ENCODE results near the gene OSBPL10. TPM values are rescaled to one million over a fixed set of nuclear protein-coding genes. Genes with fewer than 3 reads are reported as not detected.

Gene OSBPL10
- total and polyA plus RNA-seq, 7 donors: 0.75 to 4.6 (median 2.3) TPM

GRCh38 chr3:31880482-31881078 lies 100.5 kb downstream of the OSBPL10 start:
- Histone ChIP-seq H3K4me1 (no peaks in the 10 kb centered on the region), H3K36me3 (ENCODE audit: insufficient read depth in 1 of 2, low read depth in 1 of 2) (no peaks in the 10 kb centered on the region), H3K4me3 (no peak overlapping the region), H3K27me3 (ENCODE audit: insufficient read depth in 3 of 3, low read length in 2 of 3) (no peaks in the 10 kb centered on the region), H3K27ac (no peak overlapping the region), H3K9me3 (no peaks in the 10 kb centered on the region)
- WGBS, 3 donors: 73 to 82% (median 80%) methylated on average over 4 of the region's 4 CpGs
- DNase-seq (no peak), ATAC-seq (no peak)
- TF ChIP-seq CTCF (IDR thresholded peaks at IDR 0.05): no peak
- intact Hi-C loops (cut with DNase I): no loop called here

GRCh38 chr3:31880020-31880419 lies 101.0 kb downstream of the OSBPL10 start:
- TF ChIP-seq CTCF (IDR thresholded peaks at IDR 0.05): no peak
- Histone ChIP-seq H3K27me3 (ENCODE audit: insufficient read depth in 3 of 3, low read length in 2 of 3) (no peaks in the 10 kb centered on the region), H3K4me1 (no peaks in the 10 kb centered on the region), H3K27ac (no peak overlapping the region), H3K9me3 (no peaks in the 10 kb centered on the region), H3K36me3 (ENCODE audit: insufficient read depth in 1 of 2, low read depth in 1 of 2) (no peaks in the 10 kb centered on the region), H3K4me3 (no peak overlapping the region)
- intact Hi-C loops (cut with DNase I): no loop called here
- ATAC-seq: no peak
- WGBS, 3 donors: 81 to 84% (median 83%) methylated on average over 4 of the region's 4 CpGs
- no peak for DNase-seq

- ATAC-seq (no peak), DNase-seq (no peak)
- H3K36me3 ChIP-seq (ENCODE audit: insufficient read depth in 1 of 2, low read depth in 1 of 2): no peaks in the 10 kb centered on the region
- H3K27me3 ChIP-seq (ENCODE audit: insufficient read depth in 3 of 3, low read length in 2 of 3): no peaks in the 10 kb centered on the region
- no peak overlapping the region for H3K4me3 ChIP-seq
- no peak for TF ChIP-seq CTCF (IDR thresholded peaks at IDR 0.05)
- WGBS, 3 donors: 96 to 98% (median 97%) methylated on average over 6 of the region's 6 CpGs
- H3K27ac ChIP-seq: no peak overlapping the region
- intact Hi-C loops (cut with DNase I): no loop called here
- no peaks in the 10 kb centered on the region for H3K4me1 ChIP-seq
- H3K9me3 ChIP-seq: no peaks in the 10 kb centered on the region
These were observed 101.7 kb downstream of the OSBPL10 start for GRCh38 chr3:31879365-31879764.

GRCh38 chr3:31878231-31878838 lies 102.7 kb downstream of the OSBPL10 start:
- H3K9me3 ChIP-seq: no peaks in the 10 kb centered on the region
- H3K36me3 ChIP-seq (ENCODE audit: insufficient read depth in 1 of 2, low read depth in 1 of 2): no peaks in the 10 kb centered on the region
- no peak for TF ChIP-seq CTCF (IDR thresholded peaks at IDR 0.05)
- H3K4me1 ChIP-seq: no peaks in the 10 kb centered on the region
- intact Hi-C loops (cut with DNase I): no loop called here
- WGBS, 3 donors: 53 to 64% (median 57%) methylated on average over 7 of the region's 7 CpGs
- no peak for DNase-seq
- no peak for ATAC-seq
- H3K4me3 ChIP-seq: no peak overlapping the region
- H3K27ac ChIP-seq: no peak overlapping the region
- no peaks in the 10 kb centered on the region for H3K27me3 ChIP-seq (ENCODE audit: insufficient read depth in 3 of 3, low read length in 2 of 3)

GRCh38 chr3:31876331-31876730 lies 104.7 kb downstream of the OSBPL10 start:
- H3K27ac ChIP-seq: no peak overlapping the region
- H3K36me3 ChIP-seq (ENCODE audit: insufficient read depth in 1 of 2, low read depth in 1 of 2): no peaks in the 10 kb centered on the region
- no peaks in the 10 kb centered on the region for H3K27me3 ChIP-seq (ENCODE audit: insufficient read depth in 3 of 3, low read length in 2 of 3)
- intact Hi-C loops (cut with DNase I): no loop called here
- no peaks in the 10 kb centered on the region for H3K9me3 ChIP-seq
- 45 to 49% (median 48%) methylated on average over 7 of the region's 7 CpGs for WGBS, 3 donors
- no peak for DNase-seq
- no peak for ATAC-seq
- H3K4me3 ChIP-seq: no peak overlapping the region
- no peaks in the 10 kb centered on the region for H3K4me1 ChIP-seq
- TF ChIP-seq CTCF (IDR thresholded peaks at IDR 0.05): no peak

Measured in psoas muscle (tissue), 8 donors.